ENCODE measurements around the gene KRTAP10-4.
"Not testable (repeated sequence)": the region's sequence is repeated elsewhere in the genome, so short reads cannot be mapped to it uniquely, and the experiment has no call there.

Gene KRTAP10-4

GRCh38 chr21:44583800-44584147 is 10.2 kb downstream of the KRTAP10-4 start:
- no peak for TF ChIP-seq CTCF (IDR thresholded peaks at IDR 0.05; ENCODE audit: low read depth, low read length, missing control alignments)
- H3K4me3 ChIP-seq (ENCODE audit: low read depth, low read length) = no peak overlapping the region
- no peak for DNase-seq (ENCODE audit: low read depth)

GRCh38 chr21:44585892-44586291 is 12.4 kb downstream of the KRTAP10-4 start:
- H3K4me3 ChIP-seq (ENCODE audit: low read depth, low read length) = no peak overlapping the region
- no peak for DNase-seq (ENCODE audit: low read depth)
- TF ChIP-seq CTCF (IDR thresholded peaks at IDR 0.05; ENCODE audit: low read depth, low read length, missing control alignments) = no peak

- no peak for DNase-seq (ENCODE audit: low read depth)
- H3K4me3 ChIP-seq (ENCODE audit: low read depth, low read length) = no peak overlapping the region
- no peak for TF ChIP-seq CTCF (IDR thresholded peaks at IDR 0.05; ENCODE audit: low read depth, low read length, missing control alignments)
These were observed 15.6 kb downstream of the KRTAP10-4 start for GRCh38 chr21:44589094-44589493.

DNA sequence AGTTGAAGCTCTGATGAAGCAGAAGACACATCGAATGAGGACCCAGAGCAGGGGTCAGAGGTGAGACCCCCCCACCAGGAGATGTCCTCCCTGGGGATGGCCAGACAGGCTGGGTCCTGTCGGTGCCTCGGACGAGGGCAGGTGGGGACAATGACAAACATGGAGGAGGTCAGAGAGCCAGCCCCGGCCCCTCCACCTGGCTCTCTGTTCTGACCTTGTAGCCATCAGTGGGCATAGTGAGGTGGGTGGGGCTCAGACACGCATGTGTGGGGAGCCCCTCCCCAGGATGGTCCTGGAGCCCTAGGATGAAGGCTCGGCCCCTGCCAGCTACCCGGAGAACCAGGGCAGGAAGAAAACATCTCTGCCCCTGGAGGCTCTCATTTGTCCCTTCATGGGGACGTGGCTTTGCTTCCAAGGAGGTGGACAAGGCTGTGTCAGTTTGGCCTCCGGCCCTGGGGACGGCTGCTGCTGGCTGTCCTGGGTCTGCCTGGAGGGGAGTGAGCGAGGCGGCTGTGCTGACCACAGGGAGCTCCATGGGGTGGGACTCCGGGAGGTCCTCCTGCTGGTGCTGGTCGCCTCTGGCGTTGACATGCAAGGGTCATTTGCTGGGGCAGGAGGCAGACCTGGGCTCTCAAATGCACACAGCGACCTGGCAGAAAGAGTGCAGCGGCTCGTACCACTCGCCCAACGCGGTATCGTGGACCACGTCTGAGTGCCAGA is 16.2 kb downstream of the KRTAP10-4 start:
- no peak overlapping the region for H3K4me3 ChIP-seq (ENCODE audit: low read depth, low read length)
- DNase-seq (ENCODE audit: low read depth) = no peak
- TF ChIP-seq CTCF (IDR thresholded peaks at IDR 0.05; ENCODE audit: low read depth, low read length, missing control alignments) = no peak

DNA sequence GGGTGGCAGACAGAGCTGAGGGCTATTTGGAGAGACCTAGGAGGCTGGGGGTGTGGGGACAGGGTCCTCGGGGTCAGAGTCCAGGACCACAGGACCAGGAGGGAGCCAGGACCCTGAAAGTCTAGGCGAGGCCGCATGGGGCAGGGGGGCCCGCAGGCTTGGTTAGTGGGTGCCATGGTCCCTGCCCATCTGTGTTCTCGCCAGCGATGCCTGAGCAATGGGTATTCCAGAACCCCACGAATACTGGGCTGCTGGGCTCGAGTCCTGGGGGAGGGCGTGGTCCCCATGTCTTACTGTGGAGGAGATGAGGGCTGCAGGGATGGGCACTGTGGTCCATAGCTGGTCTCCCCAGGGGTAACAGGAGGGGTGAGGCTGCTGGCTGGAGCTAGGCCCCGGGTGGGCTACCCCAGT is 16.8 kb downstream of the KRTAP10-4 start:
- no peak for TF ChIP-seq CTCF (IDR thresholded peaks at IDR 0.05; ENCODE audit: low read depth, low read length, missing control alignments)
- no peak overlapping the region for H3K4me3 ChIP-seq (ENCODE audit: low read depth, low read length)
- no peak for DNase-seq (ENCODE audit: low read depth)

DNA sequence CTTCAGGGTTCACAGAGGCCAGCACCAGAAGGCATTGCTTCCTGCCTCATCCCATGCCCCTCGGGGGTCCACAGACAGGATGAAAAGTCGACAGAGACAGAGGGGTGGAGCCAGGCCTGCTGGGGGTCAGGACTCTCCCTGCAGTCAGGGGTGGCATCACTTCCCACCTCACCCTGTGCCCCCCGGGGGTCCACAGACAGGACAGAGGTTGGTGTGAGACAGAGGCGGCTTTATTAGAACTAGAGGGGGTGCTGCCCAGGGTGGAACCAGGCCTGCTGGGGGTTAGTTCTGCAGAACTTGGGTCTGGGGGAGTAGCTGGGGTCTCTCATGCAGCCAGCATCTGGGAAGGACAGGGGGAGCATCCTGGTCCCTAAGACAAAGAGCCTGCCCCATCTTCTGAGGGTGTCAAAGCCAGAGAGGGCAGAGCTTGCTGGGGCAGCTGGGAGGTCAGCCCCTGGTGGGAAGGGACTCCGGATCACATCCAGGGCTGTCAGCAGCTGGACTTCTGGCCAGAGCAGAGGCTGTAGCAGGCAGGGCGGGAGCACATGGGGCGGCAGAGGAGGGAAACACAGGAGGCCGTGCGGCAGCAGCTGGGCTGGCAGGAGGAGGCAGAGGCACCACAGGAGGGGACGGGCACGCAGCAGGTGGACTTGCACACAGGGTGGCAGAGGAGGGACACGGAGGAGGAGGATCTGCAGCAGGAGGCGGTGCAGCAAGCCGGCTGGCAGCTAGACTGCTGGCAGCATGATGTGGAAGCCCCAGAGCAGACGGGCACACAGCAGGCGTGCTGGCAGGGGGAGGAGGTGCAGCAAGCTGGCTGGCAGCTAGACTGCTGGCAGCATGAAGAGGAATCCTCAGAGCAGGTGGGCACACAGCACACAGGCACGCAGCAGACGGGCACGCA is 17.6 kb downstream of the KRTAP10-4 start:
- H3K4me3 ChIP-seq (ENCODE audit: low read depth, low read length); DNase-seq (ENCODE audit: low read depth): not testable (repeated sequence)

DNA sequence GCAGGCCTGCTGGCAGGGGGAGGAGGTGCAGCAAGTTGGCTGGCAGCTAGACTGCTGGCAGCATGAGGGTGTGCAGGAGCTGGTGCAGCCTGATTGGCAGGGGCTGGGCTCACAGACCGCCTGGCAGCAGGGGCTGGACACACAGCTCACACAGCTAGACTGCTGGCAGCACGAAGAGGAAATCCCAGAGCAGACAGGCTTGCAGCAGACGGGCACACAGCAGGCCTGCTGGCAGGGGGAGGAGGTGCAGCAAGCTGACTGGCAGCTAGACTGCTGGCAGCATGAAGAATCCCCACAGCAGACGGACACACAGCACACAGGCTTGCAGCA is 18.2 kb downstream of the KRTAP10-4 start:
- not testable (repeated sequence) for H3K4me3 ChIP-seq (ENCODE audit: low read depth, low read length); DNase-seq (ENCODE audit: low read depth)

Data from GM12864 (cell line).